Ecto neural progenitor cell (in vitro differentiated cells): ENCODE measurements around the gene ACKR3.

Experiments
- DNase-seq: peaks from one replicate; pipeline ENCODE4 v3.0.0-alpha.2; 2018; ENCODE audit warnings: low spot score

ACKR3 gene

GRCh38 chr2:236631856-236632291 lies 62.2 kb downstream of the ACKR3 start:
- peak; percentile 25 for DNase-seq
